Right atrium auricular region (tissue), 2 donors: ENCODE data around the gene DCTN4. TPM values are rescaled to one million over a fixed set of nuclear protein-coding genes. Genes with fewer than 3 reads are reported as not detected.

Experiments
- DNase-seq: peaks from one replicate; pipeline ENCODE4 v3.0.0-alpha.2; 2019; ENCODE audit warnings: low spot score
- H3K27ac ChIP-seq, 2 donors: fragments of 200-600 bp; sonication (generic); 1 replicate in 1 of 2; 2 replicates in 1 of 2; pipeline ENCODE4 v1.5.1; 2016 to 2019
- H3K27me3 ChIP-seq, 2 donors: fragments of 200-600 bp; sonication (generic); one replicate each; pipeline versions ENCODE4 v1.5.1 to v1.6.0; 2017 to 2019
- H3K36me3 ChIP-seq: fragments of 200-600 bp; sonication (generic); one replicate; pipeline ENCODE4 v1.5.1; 2016
- H3K4me1 ChIP-seq, 2 donors: fragments of 200-600 bp; sonication (generic); one replicate each; pipeline versions ENCODE4 v1.5.1 to v1.6.0; 2017 to 2019
- H3K4me3 ChIP-seq, 2 donors: fragments of 200-600 bp; sonication (generic); 1 replicate in 1 of 2; 2 replicates in 1 of 2; pipeline ENCODE4 v1.5.1; 2017 to 2019; ENCODE audit warnings: mild to moderate bottlenecking in 1 of 2, moderate library complexity in 1 of 2
- H3K9me3 ChIP-seq, 2 donors: fragments of 200-600 bp; sonication (generic); one replicate each; pipeline ENCODE4 v1.5.1; 2019
- total RNA-seq, 2 donors: library from RNA; depleted of rRNA; stranded (reverse); fragments of >200 nt; gene quantifications; one replicate each; pipeline ENCODE4 v1.1.0, GENCODE V29; 2016
- TF ChIP-seq, protein P1 (sequence below), 2 donors: fragments of 200-600 bp; sonication (generic); IDR thresholded peaks; one replicate each; pipeline ENCODE4 v1.5.1; 2019; ENCODE audit warnings: antibody characterized with exemption in 2 of 2

The DCTN4 gene
- total RNA-seq, 2 donors from 2014 or later = 34.6 to 40.0 TPM

DNA sequence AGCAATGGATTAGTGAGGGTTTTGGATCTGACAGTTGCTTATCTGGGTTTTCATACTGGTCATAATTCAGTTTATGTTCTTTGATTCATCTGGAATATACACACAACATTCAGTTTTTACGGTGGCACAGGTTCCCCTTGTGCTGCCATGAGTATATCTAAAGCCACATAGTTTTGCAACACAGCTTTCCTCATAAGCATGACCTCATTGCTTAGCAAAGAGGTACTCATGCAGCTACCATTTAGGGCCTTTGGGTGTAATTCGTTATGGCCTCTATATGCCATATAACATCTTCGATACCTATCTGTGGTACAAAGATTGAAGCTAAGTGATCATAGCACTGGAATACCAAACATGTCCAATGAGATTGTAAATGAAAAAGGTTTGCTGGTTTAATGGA lies 55.1 kb downstream of the DCTN4 start:
- H3K4me1 ChIP-seq = peaks cover 3 to 19% of the 10 kb centered on the region in 2 donors
- no peak overlapping the region for H3K4me3 ChIP-seq
- H3K27me3 ChIP-seq = no peaks in the 10 kb centered on the region
- no peak overlapping the region for H3K27ac ChIP-seq
- peaks cover 7% of the 10 kb centered on the region for H3K36me3 ChIP-seq
- DNase-seq = no peak
- no peaks in the 10 kb centered on the region for H3K9me3 ChIP-seq
- TF ChIP-seq, protein P1, sequence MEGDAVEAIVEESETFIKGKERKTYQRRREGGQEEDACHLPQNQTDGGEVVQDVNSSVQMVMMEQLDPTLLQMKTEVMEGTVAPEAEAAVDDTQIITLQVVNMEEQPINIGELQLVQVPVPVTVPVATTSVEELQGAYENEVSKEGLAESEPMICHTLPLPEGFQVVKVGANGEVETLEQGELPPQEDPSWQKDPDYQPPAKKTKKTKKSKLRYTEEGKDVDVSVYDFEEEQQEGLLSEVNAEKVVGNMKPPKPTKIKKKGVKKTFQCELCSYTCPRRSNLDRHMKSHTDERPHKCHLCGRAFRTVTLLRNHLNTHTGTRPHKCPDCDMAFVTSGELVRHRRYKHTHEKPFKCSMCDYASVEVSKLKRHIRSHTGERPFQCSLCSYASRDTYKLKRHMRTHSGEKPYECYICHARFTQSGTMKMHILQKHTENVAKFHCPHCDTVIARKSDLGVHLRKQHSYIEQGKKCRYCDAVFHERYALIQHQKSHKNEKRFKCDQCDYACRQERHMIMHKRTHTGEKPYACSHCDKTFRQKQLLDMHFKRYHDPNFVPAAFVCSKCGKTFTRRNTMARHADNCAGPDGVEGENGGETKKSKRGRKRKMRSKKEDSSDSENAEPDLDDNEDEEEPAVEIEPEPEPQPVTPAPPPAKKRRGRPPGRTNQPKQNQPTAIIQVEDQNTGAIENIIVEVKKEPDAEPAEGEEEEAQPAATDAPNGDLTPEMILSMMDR (IDR thresholded peaks at IDR 0.05) = no peak

DNA sequence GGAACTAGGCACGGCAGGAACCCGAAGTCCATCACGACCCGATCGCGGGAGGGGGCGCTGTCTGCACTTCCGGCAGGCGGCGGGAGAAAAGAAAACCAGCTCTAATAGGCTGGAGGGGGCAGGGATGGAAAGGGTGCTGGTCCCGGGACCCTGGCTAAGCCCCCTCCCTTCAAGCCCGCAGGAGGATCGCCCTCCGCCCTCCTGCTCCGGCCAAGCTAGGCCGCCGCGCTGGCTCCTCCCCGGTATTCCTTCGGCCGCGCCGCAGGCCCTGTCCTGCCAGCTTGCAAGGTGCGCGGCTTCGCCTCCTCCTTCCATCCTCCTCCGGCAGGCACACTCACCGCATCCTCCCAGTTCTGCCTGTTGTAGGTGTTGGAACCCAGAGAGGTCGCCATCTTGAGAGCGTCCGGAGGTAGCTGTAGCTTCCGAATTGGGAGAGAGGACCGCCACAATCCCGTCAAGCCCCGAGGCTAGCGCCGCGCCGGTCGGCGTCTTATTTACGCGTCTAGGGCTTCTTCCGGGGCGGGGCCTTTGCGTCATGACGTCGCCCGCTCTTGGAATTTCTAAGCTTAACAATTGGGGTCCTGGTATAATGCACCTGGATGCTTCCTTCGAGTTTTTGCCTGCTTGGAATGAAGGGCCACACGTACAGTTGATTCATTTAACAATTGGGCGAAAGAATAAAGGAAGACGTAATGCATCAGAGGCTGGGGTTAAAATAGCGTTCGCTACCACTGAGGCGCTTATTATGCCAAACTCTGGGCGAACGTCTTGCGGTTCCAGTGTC lies 58.0 kb downstream of the DCTN4 start, which contains the start of gene RBM22:
Gene RBM22 (minus strand): TSS at position 469 of the 784 bp plus-strand sequence. CDS start 77 bp downstream, at position 392.
- Histone ChIP-seq H3K27me3 (no peaks in the 10 kb centered on the region), H3K4me3 (peak within 1 kb of the TSS; percentile 97 to 98), H3K27ac (peak within 1 kb of the TSS; percentile 98 to 100), H3K4me1 (peaks cover 3 to 19% of the 10 kb centered on the region in 2 donors), H3K36me3 (peaks cover 33% of the 10 kb centered on the region), H3K9me3 (no peaks in the 10 kb centered on the region)
- peak; percentile 96 for DNase-seq
- TF ChIP-seq, protein P1 (IDR thresholded peaks at IDR 0.05) = peak; percentile 72 to 82

DNA sequence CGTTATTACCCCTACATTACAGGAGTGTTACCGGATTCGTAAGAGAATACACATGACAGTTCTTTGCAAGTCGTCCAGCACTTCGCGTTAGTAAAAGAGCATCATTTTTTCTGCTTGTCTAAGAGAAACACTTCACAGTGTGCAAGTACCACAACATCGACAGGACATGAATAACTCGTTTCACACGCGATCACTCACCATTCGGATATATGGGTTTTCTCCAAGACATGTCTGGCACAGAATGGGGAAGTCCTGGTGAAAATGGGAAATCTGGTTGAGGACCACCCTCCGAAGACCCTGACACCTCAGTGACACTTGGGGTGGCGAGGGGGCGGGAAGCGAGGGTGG lies 58.6 kb downstream of the DCTN4 start:
- Histone ChIP-seq H3K27ac (peak overlapping the region; percentile 98 to 100), H3K4me3 (peak overlapping the region; percentile 97 to 98), H3K9me3 (no peaks in the 10 kb centered on the region), H3K36me3 (peaks cover 38% of the 10 kb centered on the region), H3K4me1 (peaks cover 3 to 19% of the 10 kb centered on the region in 2 donors), H3K27me3 (no peaks in the 10 kb centered on the region)
- no peak for DNase-seq
- TF ChIP-seq, protein P1 (IDR thresholded peaks at IDR 0.05) = no peak

DNA sequence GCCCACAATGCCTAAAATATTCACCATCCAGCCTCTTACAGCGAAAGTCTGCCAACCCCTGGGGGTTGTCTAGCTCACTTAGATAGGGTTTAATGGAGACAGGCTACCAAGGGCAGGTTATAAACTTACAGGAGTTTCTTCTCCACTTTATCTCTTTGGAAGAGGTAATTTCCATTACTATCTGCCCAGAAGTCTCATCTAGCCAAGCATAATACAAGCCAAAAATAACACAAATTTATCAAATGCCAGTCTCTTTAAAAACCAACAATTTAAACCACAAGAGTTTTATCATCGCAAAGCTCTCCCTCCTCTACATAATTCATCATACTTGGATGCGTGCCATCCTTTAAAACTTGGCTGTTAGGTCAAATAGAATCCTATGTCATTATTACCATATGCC lies 64.2 kb downstream of the DCTN4 start:
- no peaks in the 10 kb centered on the region for H3K9me3 ChIP-seq
- H3K27ac ChIP-seq = no peak overlapping the region
- no peak overlapping the region for H3K4me3 ChIP-seq
- no peak for DNase-seq
- H3K27me3 ChIP-seq = no peaks in the 10 kb centered on the region
- TF ChIP-seq, protein P1 (IDR thresholded peaks at IDR 0.05) = no peak
- H3K4me1 ChIP-seq = peaks cover 0 to 7% of the 10 kb centered on the region in 2 donors
- peaks cover 89% of the 10 kb centered on the region for H3K36me3 ChIP-seq

DNA sequence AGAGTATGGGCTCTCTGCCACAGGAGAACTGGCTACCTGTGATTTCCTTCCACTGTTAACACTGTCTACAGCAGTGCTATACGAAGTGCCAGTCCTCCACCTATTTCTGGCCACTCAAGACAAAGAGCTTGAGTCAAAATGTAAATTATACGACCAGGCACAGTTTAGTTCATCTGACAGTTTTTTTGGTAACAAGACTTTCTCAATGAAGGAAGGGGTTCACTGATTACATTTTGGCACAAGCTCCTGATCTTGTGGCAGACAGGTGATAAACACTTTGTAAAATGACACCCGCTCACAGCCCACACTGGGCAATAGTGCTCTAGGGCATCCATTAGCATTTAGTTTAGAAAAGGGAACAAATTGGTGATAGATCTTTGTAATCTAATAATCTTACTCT lies 66.5 kb downstream of the DCTN4 start:
- TF ChIP-seq, protein P1 (IDR thresholded peaks at IDR 0.05) = no peak
- H3K4me1 ChIP-seq = no peaks in the 10 kb centered on the region
- H3K9me3 ChIP-seq = no peaks in the 10 kb centered on the region
- DNase-seq = no peak
- H3K36me3 ChIP-seq = peaks cover 71% of the 10 kb centered on the region
- no peak overlapping the region for H3K27ac ChIP-seq
- no peak overlapping the region for H3K4me3 ChIP-seq
- no peaks in the 10 kb centered on the region for H3K27me3 ChIP-seq
